OCI-LY7 (cell line): ENCODE measurements around the gene PDE6G.

Experiments
- CTCF ChIP-seq: fragments of 200-600 bp; sonication (generic); conservative IDR thresholded peaks from 2 replicates; pipeline ENCODE4 v1.5.1; 2014; ENCODE audit warnings: mild to moderate bottlenecking, antibody characterized with exemption, low read length, moderate library complexity, mixed read lengths
- EZH2phosphoT487 ChIP-seq: fragments of 200-600 bp; sonication (generic); IDR thresholded peaks from 2 replicates; pipeline ENCODE4 v1.6.1; 2018; ENCODE audit warnings: low read depth, borderline replicate concordance, mild to moderate bottlenecking, mixed run types, antibody characterized with exemption, low read length, moderate library complexity, mixed read lengths

GRCh38 chr17:81666342-81667191 lies 10.2 kb upstream of the PDE6G start, which contains the start of the genes CCDC137 and OXLD1:
- no peak for TF ChIP-seq EZH2phosphoT487
- no peak for TF ChIP-seq CTCF
